NCI-H1048 (cell line): ENCODE data around the gene PSAP.
A peak's percentile ranks its signal among the peaks of the same experiment; 100 is the strongest.
"Not testable (repeated sequence)": the region's sequence is repeated elsewhere in the genome, so short reads cannot be mapped to it uniquely, and the experiment has no call there.

Experiments used
- DNase-seq: peaks from one replicate; lab custom pipeline; 2025; lab: John Stamatoyannopoulos, UW

PSAP gene

DNA sequence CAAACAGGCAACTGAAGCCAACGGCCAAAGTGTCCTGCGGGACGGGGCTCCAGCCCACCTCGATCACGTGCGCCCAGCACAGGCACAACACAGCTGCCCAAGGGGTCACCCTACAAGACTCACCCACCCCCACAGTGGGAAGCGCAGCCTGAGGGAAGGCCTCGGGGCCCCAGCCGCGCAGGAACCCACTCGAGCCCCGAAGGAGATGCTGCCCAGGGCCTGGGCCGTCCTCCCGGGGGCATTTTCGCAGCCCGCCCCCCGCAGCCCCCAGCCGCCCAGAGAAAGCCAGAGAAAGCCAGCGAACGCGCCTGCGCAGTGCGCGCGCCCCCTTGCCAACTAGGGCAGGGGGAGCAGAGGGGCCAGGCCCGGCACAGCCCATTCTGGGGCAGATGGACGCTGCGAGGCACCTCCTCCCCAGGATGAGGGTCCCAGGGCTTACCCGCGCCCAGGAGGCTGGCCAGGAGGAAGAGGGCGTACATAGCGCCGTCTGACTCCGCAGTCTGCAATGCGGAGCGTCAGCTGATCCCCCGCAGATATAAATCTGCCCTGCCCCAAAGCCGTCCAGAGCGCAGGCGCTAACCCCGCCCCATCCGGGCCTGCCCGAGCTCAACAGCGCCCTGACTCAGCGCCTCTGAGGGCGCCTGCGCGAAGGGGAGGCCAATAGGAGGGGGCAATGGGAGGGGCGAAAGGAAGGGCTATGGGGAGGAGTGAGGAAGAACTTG lies at the start of gene PSAP:
Gene PSAP (minus strand): TSS at position 509 of the 722 bp plus-strand sequence. CDS start 30 bp downstream, at position 479.
- DNase-seq: peak; percentile 95

DNA sequence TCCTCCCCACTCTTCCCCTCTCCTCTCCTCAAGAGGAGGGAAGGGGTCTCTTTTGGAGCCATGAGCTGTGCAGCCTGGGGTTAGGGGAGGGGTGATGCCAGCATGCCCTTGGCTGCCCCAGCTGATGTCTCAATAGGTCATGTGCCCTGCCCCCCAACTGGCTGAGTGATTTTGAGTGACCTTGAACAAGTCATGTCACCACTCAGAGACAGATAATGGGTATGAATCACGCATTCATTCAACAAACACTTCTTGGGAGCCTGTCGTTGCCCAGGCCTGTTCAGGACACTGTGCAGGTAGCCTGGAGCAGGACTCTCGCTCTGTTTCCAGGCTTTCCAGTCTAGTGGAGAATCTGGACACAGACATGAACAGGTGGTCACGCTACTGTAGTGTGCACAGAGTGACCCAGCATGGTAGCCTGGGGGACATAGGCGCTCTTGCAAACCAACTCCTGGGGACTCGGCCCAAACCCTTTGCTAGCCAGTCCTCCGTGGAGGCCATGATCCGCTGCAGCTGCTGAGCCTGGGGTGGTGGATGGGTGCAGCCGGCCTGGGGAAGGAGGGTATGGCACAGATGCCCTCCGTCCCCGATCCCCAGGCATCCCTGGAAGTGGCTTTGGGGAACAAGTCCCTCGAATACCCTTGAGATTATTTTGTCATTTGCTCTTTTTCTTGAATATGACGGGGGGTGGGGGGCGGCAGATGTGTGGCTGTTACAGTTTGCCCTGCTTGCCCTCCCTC lies 49.6 kb upstream of the PSAP start:
- DNase-seq: no peak

DNA sequence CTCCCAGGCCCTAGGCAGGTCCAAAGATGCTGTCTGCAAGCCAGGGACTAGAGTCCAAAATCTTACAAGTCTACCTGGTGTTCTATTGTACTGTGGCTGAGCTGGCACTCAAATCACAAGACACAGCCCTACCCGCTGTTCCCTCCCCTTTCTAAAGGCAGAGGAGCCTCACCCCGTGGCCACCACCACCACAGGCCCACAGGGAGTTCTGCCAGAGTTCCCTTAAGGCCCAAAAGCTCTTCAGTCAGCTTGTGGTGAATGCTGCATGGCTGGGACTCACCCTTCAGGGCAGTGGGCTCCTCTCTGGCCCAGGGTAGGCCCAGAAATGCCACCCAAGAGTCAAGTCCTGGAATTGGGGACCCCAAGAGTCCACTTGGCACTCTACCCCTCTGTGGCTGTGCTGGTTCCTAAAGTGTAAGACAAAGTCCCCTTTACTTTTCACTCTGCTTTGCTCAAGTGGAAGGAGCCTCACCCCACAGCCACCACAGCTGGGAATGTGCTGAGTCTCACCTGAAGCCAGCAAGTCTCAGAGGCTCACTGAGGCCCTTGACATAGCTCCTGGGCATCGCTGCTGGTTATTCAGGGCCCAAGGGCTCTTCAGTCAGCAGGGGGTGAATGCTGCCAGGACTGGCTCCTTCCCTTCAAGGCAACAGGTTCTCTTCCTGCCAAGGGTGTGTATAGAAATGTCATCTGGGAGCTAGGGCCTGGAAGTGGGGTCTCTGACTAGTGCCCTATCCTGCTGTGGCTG lies 48.8 kb upstream of the PSAP start:
- no peak for DNase-seq

DNA sequence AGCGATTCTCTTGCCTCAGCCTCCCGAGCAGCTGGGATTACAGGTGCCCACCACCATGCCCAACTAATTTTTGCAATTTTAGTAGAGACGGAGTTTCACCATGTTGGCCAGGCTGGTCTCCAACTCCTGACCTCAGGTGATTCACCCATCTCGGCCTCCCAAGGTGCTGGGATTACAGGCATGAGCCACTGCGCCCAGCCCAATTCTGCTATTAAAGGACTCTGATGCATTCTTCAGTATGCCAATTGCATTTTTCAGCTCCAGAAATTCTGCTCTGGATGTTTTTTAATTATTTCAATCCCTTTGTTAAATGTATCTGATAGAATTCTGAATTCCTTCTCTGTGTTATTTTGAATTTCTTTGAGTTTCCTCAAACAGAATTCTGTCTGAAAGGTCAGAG lies 47.3 kb upstream of the PSAP start:
- not testable (repeated sequence) for DNase-seq

DNA sequence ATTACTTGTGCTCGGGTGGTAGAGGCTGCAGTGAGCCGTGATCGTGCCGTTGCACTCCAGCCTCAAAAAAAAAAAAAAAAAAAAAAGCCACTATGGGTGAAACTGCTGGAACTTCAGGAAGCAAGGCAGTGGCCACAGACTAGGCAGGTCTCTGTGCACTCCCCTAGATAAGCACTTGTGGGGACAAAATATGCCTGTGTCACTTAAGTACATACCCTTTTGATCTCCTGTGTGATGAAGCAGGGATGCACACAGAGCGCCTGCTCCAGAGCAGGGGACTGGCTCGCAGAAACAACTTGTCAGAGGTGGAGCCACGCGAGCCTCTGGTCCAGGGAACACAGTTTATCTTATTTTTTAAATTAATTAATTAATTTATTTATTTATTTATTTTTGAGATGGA lies 42.9 kb upstream of the PSAP start:
- no peak for DNase-seq

DNA sequence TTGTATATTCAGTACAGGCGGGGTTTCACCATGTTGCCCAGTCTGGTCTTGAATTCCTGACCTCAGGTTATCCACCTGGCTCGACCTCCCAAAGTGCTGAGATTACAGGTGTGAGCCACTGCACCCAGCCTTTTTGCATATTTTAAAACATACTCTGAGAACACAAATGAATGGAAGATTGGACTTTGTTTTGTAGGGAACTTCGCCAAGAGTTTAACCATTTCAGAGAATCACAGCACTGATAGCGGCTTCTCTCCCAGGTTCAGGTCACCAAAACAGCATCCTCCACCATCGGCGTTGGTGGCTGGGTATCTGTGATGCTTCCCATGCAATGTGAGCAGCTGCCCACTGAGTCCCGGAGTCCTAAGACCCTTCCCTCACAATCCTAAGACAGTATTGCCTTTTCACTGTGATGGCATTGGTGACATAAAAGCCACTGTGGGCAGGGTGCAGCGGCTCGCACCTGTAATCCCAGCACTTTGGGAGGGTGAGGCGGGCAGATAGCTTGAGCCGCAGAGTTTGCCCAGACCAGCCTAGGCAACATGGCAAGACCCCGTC lies 42.3 kb upstream of the PSAP start:
- DNase-seq: no peak

DNA sequence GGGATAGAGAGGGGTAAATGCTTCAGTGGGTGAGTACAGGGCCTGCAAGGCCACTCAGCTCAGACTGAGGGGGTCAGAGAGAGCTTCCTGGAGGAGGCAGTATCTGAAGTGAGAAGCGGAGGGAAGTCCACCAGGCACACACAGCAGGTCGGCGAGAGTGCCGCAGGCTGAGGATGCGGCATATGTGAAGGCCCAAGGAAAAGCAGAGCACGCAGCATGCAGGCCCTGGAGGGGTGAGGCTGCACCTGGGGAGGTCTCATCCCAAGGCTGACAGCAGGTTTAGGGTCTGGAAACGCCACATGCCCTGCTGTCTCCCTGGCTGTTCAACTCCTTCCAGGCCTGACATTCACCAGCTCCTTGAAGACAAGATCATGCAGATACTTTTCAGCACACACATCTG lies 40.4 kb upstream of the PSAP start:
- no peak for DNase-seq

- no peak for DNase-seq
Measured at GRCh38 chr10:71889388-71889987, 38.4 kb upstream of the PSAP start.

DNA sequence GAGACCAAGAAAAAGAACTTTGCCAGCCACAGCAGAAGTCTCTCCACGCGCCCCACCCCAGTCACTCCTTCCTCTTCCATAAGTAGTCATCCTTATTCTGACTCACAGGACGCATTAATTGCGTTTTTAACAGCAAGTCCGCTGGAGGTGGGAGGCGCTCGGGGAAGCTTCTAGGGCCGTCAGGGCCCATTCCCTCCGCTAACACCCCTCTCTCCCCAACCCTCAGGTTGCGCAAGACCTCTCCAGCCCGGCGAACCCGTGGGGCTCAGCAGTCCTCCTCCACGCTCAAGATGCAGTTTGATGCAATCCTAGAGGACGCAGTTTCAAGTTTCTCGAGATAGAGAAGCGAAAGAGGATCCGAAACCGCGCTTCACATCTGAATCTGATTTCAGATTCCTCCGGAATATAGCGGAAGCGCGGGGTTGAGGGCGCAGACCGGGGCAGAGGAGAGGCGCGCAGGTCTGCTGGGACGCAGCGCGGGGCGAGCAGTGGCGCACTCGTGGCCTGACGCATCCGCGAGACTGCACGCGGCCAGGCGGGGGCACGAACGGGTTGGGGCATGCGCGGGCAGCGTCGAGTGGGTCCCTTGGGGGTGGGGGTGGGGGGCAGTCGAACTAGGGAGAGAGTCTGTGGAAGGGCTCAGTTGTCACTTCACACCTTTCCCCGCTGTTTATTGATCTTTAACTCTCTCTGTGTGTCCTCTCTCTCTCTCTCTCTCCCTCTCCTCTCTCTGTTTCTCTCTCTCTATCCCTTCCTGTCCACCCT lies 37.8 kb upstream of the PSAP start:
- no peak for DNase-seq

- DNase-seq: no peak
Measured at GRCh38 chr10:71888248-71888622, 37.2 kb upstream of the PSAP start.

DNA sequence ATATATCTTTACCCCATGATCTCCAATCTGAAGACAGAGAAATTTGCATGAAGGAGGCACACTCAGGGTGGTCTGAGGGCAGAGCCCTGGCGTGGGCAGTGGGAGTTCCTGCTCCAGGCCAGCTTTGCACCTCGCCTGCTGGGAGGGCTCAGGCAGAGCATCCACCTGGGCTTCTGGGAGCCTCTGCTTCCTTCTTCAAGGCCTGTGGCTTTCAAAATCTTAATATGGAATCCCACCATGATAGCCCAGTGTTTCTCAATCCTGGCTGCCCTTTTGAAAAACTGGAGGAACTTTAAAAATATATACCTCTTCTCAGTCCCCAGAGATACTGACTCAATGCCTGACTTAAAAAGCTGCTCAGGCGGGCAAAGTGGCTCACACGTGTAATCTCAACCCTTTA lies 36.7 kb upstream of the PSAP start:
- DNase-seq: no peak

DNA sequence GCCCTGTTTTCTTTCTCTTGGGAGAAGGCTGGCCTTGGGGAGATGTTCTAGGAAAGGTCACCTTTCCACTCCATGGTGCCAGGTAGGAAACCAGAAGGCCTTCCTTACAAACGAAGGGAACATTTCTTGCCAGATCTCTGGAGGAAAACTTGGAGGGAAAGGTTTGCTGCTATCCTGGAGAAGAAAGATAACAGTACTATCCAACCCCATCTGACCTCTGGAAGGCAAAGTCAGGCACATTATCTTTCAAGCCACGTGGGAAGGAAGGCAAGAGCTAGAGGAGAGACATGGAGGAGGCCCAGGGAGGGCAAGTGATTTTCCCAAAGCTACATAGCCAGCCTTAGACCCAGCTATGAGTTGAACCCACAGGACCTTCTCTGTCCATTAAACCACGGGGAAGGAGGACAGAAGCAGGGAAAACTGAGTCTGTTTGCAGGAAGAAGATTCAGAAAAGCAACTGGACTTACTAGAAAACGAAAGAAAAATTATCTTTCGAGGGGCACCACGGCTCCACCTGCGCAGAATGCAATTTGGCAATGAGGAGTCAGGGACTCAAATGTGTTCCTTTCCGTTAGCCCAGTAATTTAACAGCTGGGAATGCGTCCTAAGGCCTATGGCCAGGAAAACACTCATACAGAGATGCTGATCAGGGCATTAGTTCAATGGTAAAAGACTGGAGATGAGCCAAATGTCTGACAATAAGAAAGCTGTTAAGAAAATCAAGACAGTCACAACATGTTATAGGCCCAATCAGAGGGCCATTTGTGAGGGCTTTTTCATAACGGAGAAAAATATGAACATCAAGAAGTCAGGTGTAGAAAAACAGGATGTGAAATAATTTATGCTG lies 32.0 kb upstream of the PSAP start:
- no peak for DNase-seq

- no peak for DNase-seq
Measured at GRCh38 chr10:71881647-71882355, 30.8 kb upstream of the PSAP start.

DNA sequence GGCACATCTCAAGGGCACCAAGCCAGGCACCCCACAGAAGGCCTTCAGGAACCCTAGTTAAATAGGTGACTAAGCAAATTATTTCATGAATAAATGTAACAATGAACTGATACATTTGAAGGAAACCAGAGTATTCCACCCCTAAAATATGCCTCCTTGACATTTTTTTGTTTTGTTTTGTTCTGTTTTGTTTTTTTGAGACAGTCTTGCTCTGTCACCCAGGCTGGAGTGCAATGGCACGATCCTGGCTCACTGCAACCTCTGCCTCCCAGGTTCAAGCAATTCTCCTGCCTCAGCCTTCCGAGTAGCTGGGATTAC lies 30.2 kb upstream of the PSAP start:
- not testable (repeated sequence) for DNase-seq

GRCh38 chr10:71880425-71881306 lies 29.6 kb upstream of the PSAP start:
- no peak for DNase-seq

- no peak for DNase-seq
Measured at GRCh38 chr10:71878327-71879034, 27.4 kb upstream of the PSAP start.

GRCh38 chr10:71877821-71878220 lies 26.8 kb upstream of the PSAP start:
- DNase-seq: no peak

DNA sequence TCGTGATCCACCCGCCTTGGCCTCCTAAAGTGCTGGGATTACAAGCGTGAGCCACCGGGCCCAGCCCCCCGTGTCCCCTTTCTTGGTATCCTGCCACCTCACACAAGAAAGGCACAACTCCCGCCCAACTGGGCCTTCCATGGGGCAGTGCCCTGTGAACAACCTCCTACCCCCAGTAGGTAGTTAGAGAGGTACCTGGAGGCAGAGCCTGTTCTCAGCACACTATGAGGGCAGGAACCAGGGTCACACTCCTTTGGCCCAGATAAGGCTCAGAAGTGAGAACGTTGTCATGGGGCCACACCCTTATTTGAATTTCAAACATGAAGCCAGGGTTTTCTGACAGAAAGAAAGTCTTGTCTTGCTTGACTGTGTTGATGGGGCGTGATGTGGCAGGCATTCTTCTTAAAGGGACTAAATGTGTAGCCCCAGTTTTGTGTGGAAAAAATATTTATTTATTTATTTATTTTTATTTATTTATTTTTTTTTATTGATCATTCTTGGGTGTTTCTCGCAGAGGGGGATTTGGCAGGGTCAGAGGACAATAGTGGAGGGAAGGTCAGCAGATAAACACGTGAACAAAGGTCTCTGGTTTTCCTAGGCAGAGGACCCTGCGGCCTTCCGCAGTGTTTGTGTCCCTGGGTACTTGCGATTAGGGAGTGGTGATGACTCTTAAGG lies 23.8 kb upstream of the PSAP start:
- DNase-seq: not testable (repeated sequence)
